IgD-negative memory B cell (primary cell): ENCODE results near the gene KRR1. TPM values are rescaled to one million over a fixed set of nuclear protein-coding genes. Genes with fewer than 3 reads are reported as not detected.

Experiments used
- H3K27ac Mint-ChIP-seq, 3 donors: one replicate each; pipeline ENCODE4 v1.8.0; 2020 to 2022; ENCODE audit warnings: mild to moderate bottlenecking in 3 of 3, mixed read lengths in 3 of 3, moderate library complexity in 1 of 3
- H3K27me3 Mint-ChIP-seq: one replicate; pipeline ENCODE4 v1.8.0; 2021; ENCODE audit warnings: mixed read lengths
- H3K36me3 Mint-ChIP-seq: one replicate; pipeline ENCODE4 v1.8.0; 2020; ENCODE audit warnings: mild to moderate bottlenecking, mixed read lengths
- H3K4me1 Mint-ChIP-seq, 3 donors: one replicate each; pipeline ENCODE4 v1.8.0; 2020 to 2022; ENCODE audit warnings: mixed read lengths in 3 of 3, mild to moderate bottlenecking in 1 of 3
- H3K4me3 Mint-ChIP-seq, 4 donors: one replicate each; pipeline ENCODE4 v1.8.0; 2020 to 2022; ENCODE audit warnings: mild to moderate bottlenecking in 4 of 4, mixed read lengths in 4 of 4, moderate library complexity in 3 of 4
- H3K9me3 Mint-ChIP-seq, 3 donors: one replicate each; pipeline ENCODE4 v1.8.0; 2020 to 2021; ENCODE audit warnings: mixed read lengths in 3 of 3, mild to moderate bottlenecking in 1 of 3
- polyA plus RNA-seq: library from polyadenylated mRNA; unstranded; fragments of 300-500 nt; fragmentation: Illumina TruSeq; gene quantifications from one replicate; pipeline ENCODE4 v1.2.3, GENCODE V29; 2021

Gene KRR1
- 63.8 TPM for polyA plus RNA-seq

GRCh38 chr12:75511116-75512048, at the start of gene KRR1:
TSS of gene KRR1 (minus strand) at chr12:75511609. CDS start at chr12:75511597, 12 bp downstream.
- Mint-ChIP-seq H3K27ac (peak within 1 kb of the TSS; percentile 88 to 100 (median 98)), H3K4me3 (peak within 1 kb of the TSS; percentile 97 to 99 (median 98)), H3K4me1 (peaks cover 17 to 27% (median 27%) of the 10 kb centered on the region in 3 donors), H3K9me3 (no peaks in the 10 kb centered on the region), H3K27me3 (peaks cover 1% of the 10 kb centered on the region), H3K36me3 (peaks cover 2% of the 10 kb centered on the region)

DNA sequence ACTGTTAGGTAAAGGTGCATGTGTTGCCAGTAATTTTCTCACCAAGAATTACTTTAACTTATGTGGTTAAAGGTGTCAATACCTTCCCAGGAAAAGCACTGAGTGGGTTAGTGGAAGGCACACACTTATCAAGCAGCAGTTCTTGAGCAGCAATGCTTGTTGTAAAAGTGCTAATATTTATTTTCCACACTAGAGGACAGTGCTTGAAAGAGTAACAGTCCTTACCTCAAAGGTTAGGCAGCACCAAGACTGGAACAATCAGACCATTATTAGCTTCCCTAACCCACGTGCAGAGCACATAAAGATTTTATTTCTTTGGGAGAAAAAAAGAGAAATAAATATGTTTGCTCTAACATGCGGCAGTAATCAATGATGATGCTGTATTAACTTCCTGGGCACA, 48.8 kb upstream of the KRR1 start:
- H3K36me3 Mint-ChIP-seq, result no peaks in the 10 kb centered on the region
- H3K9me3 Mint-ChIP-seq, result no peaks in the 10 kb centered on the region
- H3K4me3 Mint-ChIP-seq, result no peak overlapping the region
- H3K4me1 Mint-ChIP-seq, result no peaks in the 10 kb centered on the region
- H3K27me3 Mint-ChIP-seq, result peaks cover 4% of the 10 kb centered on the region
- no peak overlapping the region for H3K27ac Mint-ChIP-seq

GRCh38 chr12:75558287-75558686, 46.9 kb upstream of the KRR1 start:
- Mint-ChIP-seq H3K27ac (no peak overlapping the region), H3K4me3 (no peak overlapping the region), H3K4me1 (peaks cover 0 to 2% (median 0%) of the 10 kb centered on the region in 3 donors), H3K27me3 (peaks cover 7% of the 10 kb centered on the region), H3K36me3 (no peaks in the 10 kb centered on the region), H3K9me3 (no peaks in the 10 kb centered on the region)

- no peak overlapping the region for H3K27ac Mint-ChIP-seq
- H3K4me1 Mint-ChIP-seq, result peaks cover 0 to 2% (median 0%) of the 10 kb centered on the region in 3 donors
- peaks cover 3% of the 10 kb centered on the region for H3K36me3 Mint-ChIP-seq
- H3K27me3 Mint-ChIP-seq, result peaks cover 7% of the 10 kb centered on the region
- no peaks in the 10 kb centered on the region for H3K9me3 Mint-ChIP-seq
- H3K4me3 Mint-ChIP-seq, result no peak overlapping the region
Measured at GRCh38 chr12:75556311-75556899, 45.0 kb upstream of the KRR1 start.

DNA sequence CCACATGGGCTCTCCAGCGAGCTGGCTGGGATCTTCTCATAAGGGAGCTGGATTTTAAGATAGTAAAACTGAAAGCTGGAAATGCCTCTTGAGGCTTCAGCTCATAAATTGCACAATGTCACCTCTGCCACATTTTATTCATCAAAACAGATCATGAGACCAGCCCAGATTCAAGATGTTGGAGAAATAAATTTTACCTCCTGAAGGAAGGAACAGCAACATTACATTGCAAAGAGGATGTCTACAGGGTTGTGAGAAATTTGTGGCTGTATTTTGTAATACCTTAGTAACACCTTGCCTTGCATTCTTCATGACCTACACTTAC, 43.1 kb upstream of the KRR1 start:
- Mint-ChIP-seq H3K27ac (no peak overlapping the region), H3K36me3 (peaks cover 3% of the 10 kb centered on the region), H3K9me3 (no peaks in the 10 kb centered on the region), H3K4me3 (no peak overlapping the region), H3K4me1 (peaks cover 0 to 2% (median 0%) of the 10 kb centered on the region in 3 donors), H3K27me3 (peaks cover 11% of the 10 kb centered on the region)

DNA sequence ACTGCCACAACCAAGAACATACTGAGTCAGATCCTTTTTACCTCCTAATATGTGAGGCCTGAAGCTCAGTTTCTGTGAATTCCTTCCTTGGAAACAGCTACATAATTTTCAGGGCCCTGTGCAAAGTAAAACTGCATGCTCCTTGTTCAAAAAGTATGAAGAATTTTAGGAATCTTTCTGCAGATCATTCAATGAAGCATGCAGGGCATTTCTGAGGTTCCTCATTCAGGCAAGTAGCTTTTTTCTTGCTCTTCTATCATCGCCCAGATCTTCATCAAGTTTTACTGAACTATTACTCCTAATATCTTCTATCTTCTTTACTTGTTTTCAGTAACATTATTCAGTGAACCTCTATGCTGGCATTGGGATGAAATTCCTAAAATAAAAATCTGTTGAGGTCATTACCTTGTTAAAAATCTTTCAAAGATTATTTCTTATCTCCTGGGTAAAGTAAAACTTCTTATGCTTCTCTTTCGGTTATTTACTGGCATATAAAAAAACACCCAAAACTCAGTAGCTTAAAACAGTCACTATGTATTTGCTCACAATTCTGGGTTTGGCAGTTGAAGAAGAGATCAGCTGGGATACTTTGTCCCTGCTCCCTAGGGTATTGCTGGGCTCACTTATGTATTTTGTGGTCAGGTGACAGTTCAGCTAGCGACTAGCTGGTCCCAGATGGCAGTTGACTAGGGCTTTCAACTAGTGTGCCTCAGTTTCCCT, 42.6 kb upstream of the KRR1 start:
- H3K4me1 Mint-ChIP-seq, result peaks cover 0 to 2% (median 0%) of the 10 kb centered on the region in 3 donors
- no peaks in the 10 kb centered on the region for H3K9me3 Mint-ChIP-seq
- H3K36me3 Mint-ChIP-seq, result peaks cover 3% of the 10 kb centered on the region
- H3K4me3 Mint-ChIP-seq, result no peak overlapping the region
- H3K27ac Mint-ChIP-seq, result no peak overlapping the region
- H3K27me3 Mint-ChIP-seq, result peaks cover 11% of the 10 kb centered on the region

GRCh38 chr12:75553398-75553797, 42.0 kb upstream of the KRR1 start:
- peaks cover 11% of the 10 kb centered on the region for H3K27me3 Mint-ChIP-seq
- peaks cover 0 to 2% (median 0%) of the 10 kb centered on the region in 3 donors for H3K4me1 Mint-ChIP-seq
- H3K27ac Mint-ChIP-seq, result no peak overlapping the region
- H3K4me3 Mint-ChIP-seq, result no peak overlapping the region
- peaks cover 3% of the 10 kb centered on the region for H3K36me3 Mint-ChIP-seq
- no peaks in the 10 kb centered on the region for H3K9me3 Mint-ChIP-seq

DNA sequence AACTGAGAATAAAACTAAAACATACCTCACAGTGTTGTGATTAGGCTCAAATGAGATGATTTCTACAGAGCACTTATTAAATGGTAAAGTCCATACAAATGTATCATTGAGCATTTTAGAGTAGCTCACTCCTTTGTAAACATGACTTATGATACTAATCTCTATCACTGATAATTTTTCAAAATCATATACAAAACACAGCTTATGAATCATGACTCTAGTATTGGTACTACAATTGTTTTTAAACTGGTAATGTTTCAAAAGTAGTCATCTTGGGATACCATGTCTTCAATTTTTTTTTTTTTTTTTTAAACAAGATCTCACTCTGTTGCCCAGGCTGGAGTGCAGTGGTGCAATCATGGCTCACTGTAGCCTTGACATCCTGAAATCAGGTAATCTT, 40.1 kb upstream of the KRR1 start:
- H3K27me3 Mint-ChIP-seq, result peaks cover 13% of the 10 kb centered on the region
- no peak overlapping the region for H3K27ac Mint-ChIP-seq
- peaks cover 3% of the 10 kb centered on the region for H3K36me3 Mint-ChIP-seq
- no peak overlapping the region for H3K4me3 Mint-ChIP-seq
- peaks cover 0 to 2% (median 0%) of the 10 kb centered on the region in 3 donors for H3K4me1 Mint-ChIP-seq
- H3K9me3 Mint-ChIP-seq, result no peaks in the 10 kb centered on the region

DNA sequence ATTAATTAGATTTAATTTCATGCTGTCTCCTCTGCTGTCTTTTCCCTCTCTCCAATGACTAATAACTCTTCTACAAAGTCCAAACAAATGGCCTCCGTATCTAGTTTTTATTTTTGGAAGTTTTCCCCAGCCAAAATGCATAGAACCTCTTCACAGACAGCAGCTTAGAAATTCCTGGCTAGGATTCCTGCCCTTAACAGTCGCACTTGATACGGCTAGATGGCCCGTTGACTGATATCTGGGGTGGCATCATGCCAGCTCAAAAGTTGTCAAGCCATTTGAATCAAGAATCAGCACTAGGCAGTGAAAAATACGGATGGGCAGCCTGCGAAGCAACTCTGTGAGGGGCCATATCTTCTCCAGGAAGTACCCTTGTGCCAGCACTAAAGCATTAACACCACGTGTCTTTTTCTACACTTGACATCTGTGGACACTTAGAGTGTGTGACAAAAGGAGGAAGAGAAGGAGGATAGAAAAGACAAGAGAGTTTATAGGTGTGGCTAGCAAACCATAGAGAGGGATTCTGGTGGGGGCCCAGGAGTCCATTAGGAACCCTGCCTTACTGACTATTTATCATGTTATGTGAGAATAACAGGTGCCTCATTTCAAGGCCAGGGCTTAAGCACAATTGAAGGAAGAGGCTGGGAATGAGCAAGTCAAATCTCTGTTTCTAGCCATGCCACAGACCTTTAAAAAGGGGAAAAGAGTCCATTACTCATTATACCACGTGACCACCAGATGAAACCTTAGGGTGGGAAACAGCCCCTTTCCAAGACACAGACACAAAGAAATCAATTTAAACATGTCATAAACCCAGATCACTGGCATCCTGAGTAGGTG, 39.2 kb upstream of the KRR1 start:
- H3K27ac Mint-ChIP-seq, result no peak overlapping the region
- H3K27me3 Mint-ChIP-seq, result peaks cover 15% of the 10 kb centered on the region
- H3K4me1 Mint-ChIP-seq, result peaks cover 0 to 2% (median 0%) of the 10 kb centered on the region in 3 donors
- H3K36me3 Mint-ChIP-seq, result peaks cover 3% of the 10 kb centered on the region
- H3K9me3 Mint-ChIP-seq, result no peaks in the 10 kb centered on the region
- no peak overlapping the region for H3K4me3 Mint-ChIP-seq

DNA sequence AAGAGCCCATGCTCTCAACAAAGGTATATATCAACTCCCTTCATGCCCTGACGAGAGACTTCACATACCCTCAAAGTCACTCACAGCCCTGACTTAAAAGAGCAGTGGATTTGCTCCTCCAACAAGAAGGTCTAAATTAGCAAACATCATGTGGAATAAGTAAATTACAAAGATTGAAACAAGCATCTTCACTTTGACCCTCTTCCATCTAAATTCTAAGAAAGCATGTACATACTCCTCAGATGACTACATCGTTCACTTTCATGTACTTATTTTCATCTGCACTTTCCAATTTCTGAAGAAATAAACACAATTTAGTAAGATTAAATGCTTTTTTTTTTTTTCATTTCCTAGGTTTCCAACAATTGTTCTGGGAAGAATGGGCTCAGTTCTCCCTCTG, 38.6 kb upstream of the KRR1 start:
- peaks cover 0 to 2% (median 0%) of the 10 kb centered on the region in 3 donors for H3K4me1 Mint-ChIP-seq
- peaks cover 15% of the 10 kb centered on the region for H3K27me3 Mint-ChIP-seq
- no peak overlapping the region for H3K4me3 Mint-ChIP-seq

GRCh38 chr12:75548879-75549278, 37.5 kb upstream of the KRR1 start:
- H3K27me3 Mint-ChIP-seq, result peaks cover 14% of the 10 kb centered on the region
- H3K9me3 Mint-ChIP-seq, result no peaks in the 10 kb centered on the region
- H3K36me3 Mint-ChIP-seq, result peaks cover 6% of the 10 kb centered on the region
- no peak overlapping the region for H3K4me3 Mint-ChIP-seq
- no peak overlapping the region for H3K27ac Mint-ChIP-seq
- no peaks in the 10 kb centered on the region for H3K4me1 Mint-ChIP-seq

More for the DNA sequence above, 38.6 kb upstream of the KRR1 start:
- Mint-ChIP-seq H3K27ac (no peak overlapping the region), H3K9me3 (no peaks in the 10 kb centered on the region), H3K36me3 (peaks cover 3% of the 10 kb centered on the region)

- Mint-ChIP-seq H3K27ac (peak overlapping the region in 1 of 3 donors; percentile 3), H3K9me3 (no peaks in the 10 kb centered on the region), H3K36me3 (peaks cover 3% of the 10 kb centered on the region), H3K27me3 (peaks cover 12% of the 10 kb centered on the region), H3K4me1 (no peaks in the 10 kb centered on the region), H3K4me3 (no peak overlapping the region)
Measured at GRCh38 chr12:75545636-75546035, 34.2 kb upstream of the KRR1 start.

GRCh38 chr12:75543529-75543928, 32.1 kb upstream of the KRR1 start:
- H3K27me3 Mint-ChIP-seq, result peaks cover 6% of the 10 kb centered on the region
- peaks cover 3% of the 10 kb centered on the region for H3K36me3 Mint-ChIP-seq
- no peak overlapping the region for H3K4me3 Mint-ChIP-seq
- no peak overlapping the region for H3K27ac Mint-ChIP-seq
- H3K4me1 Mint-ChIP-seq, result no peaks in the 10 kb centered on the region
- H3K9me3 Mint-ChIP-seq, result no peaks in the 10 kb centered on the region

- H3K4me1 Mint-ChIP-seq, result no peaks in the 10 kb centered on the region
- H3K9me3 Mint-ChIP-seq, result no peaks in the 10 kb centered on the region
- peaks cover 3% of the 10 kb centered on the region for H3K36me3 Mint-ChIP-seq
- H3K27ac Mint-ChIP-seq, result no peak overlapping the region
- H3K4me3 Mint-ChIP-seq, result no peak overlapping the region
- peaks cover 6% of the 10 kb centered on the region for H3K27me3 Mint-ChIP-seq
Measured at GRCh38 chr12:75542942-75543341, 31.5 kb upstream of the KRR1 start.
